ENCODE measurements around the gene PHOSPHO2.
"Not testable (repeated sequence)": the region's sequence is repeated elsewhere in the genome, so short reads cannot be mapped to it uniquely, and the experiment has no call there.

The PHOSPHO2 gene

GRCh38 chr2:169699173-169699572 lies 4.9 kb downstream of the PHOSPHO2 start:
- not testable (repeated sequence) for H3K27me3 Mint-ChIP-seq
- peaks cover 15% of the 10 kb centered on the region for H3K4me1 Mint-ChIP-seq (ENCODE audit: low read depth)

GRCh38 chr2:169702996-169703395 lies 8.7 kb downstream of the PHOSPHO2 start:
- Mint-ChIP-seq H3K36me3 (peaks cover 10% of the 10 kb centered on the region), H3K27ac (no peak overlapping the region), H3K9me3 (ENCODE audit: low read depth) (no peaks in the 10 kb centered on the region), H3K4me1 (ENCODE audit: low read depth) (no peaks in the 10 kb centered on the region), H3K4me3 (no peak overlapping the region), H3K27me3 (no peaks in the 10 kb centered on the region)

More at GRCh38 chr2:169699173-169699572, 4.9 kb downstream of the PHOSPHO2 start:
- H3K27ac Mint-ChIP-seq; H3K4me3 Mint-ChIP-seq; H3K9me3 Mint-ChIP-seq (ENCODE audit: low read depth): not testable (repeated sequence)
- H3K36me3 Mint-ChIP-seq = peaks cover 13% of the 10 kb centered on the region

DNA sequence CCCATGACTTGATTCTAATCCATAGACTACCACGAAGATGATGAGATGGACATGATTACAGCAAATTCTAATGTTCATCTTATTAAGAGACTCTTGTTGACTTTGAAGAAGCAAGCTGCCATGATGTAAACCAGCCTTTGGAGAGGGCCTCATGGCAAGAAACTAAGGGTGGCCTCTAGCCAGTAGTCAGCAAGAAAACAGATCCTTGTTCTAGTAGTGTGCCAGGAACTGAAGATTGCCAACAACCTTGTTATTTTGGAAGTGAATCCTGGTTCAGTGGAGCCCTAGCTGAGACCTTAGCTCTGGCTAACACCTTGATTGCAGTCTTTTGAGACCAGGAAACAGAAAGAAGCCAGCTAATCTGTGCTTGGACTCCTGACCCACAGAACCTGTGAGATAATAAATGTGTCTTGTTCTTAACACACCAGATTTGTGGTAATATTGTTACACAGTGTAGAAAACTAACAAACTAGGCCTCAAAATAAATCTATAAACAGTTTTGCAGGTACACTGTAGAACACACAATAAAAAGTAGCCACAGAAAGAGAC lies 10.0 kb downstream of the PHOSPHO2 start:
- no peak overlapping the region for H3K27ac Mint-ChIP-seq
- H3K4me3 Mint-ChIP-seq = no peak overlapping the region
- no peaks in the 10 kb centered on the region for H3K27me3 Mint-ChIP-seq
- H3K9me3 Mint-ChIP-seq (ENCODE audit: low read depth) = no peaks in the 10 kb centered on the region
- H3K4me1 Mint-ChIP-seq (ENCODE audit: low read depth) = no peaks in the 10 kb centered on the region
- H3K36me3 Mint-ChIP-seq = peaks cover 7% of the 10 kb centered on the region

- no peak overlapping the region for H3K4me3 Mint-ChIP-seq
- no peaks in the 10 kb centered on the region for H3K27me3 Mint-ChIP-seq
- peaks cover 5% of the 10 kb centered on the region for H3K36me3 Mint-ChIP-seq
- no peaks in the 10 kb centered on the region for H3K9me3 Mint-ChIP-seq (ENCODE audit: low read depth)
- H3K27ac Mint-ChIP-seq = no peak overlapping the region
- no peaks in the 10 kb centered on the region for H3K4me1 Mint-ChIP-seq (ENCODE audit: low read depth)
These were observed 11.7 kb downstream of the PHOSPHO2 start for GRCh38 chr2:169705927-169706326.

- Mint-ChIP-seq H3K27ac (no peak overlapping the region), H3K27me3 (no peaks in the 10 kb centered on the region)
These were observed 13.4 kb downstream of the PHOSPHO2 start for GRCh38 chr2:169707626-169708025.

GRCh38 chr2:169709331-169709730 lies 15.1 kb downstream of the PHOSPHO2 start:
- Mint-ChIP-seq H3K4me3 (no peak overlapping the region), H3K27me3 (no peaks in the 10 kb centered on the region), H3K27ac (no peak overlapping the region), H3K4me1 (ENCODE audit: low read depth) (no peaks in the 10 kb centered on the region), H3K36me3 (peaks cover 6% of the 10 kb centered on the region), H3K9me3 (ENCODE audit: low read depth) (no peaks in the 10 kb centered on the region)

More at GRCh38 chr2:169707626-169708025, 13.4 kb downstream of the PHOSPHO2 start:
- H3K4me1 Mint-ChIP-seq (ENCODE audit: low read depth) = no peaks in the 10 kb centered on the region
- H3K4me3 Mint-ChIP-seq = no peak overlapping the region
- peaks cover 6% of the 10 kb centered on the region for H3K36me3 Mint-ChIP-seq
- no peaks in the 10 kb centered on the region for H3K9me3 Mint-ChIP-seq (ENCODE audit: low read depth)

DNA sequence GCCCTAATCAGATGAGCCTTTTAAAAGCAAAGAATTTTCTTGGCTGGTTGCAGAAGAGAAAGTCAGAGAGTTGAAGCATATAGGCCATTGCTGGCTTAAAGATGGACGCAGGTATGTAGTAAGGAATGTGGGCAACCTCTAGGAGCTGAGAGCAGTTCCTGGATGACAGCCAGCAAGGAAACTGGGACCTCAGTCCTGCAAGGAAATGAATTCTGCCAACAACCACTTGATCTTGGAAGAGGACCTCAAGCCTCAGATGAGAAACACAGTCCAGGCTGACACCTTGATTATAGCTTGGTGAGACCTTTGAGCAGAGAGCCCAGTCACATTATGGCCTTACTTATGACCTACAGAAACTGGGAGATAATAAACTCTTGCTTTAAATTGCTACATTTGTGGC lies 15.7 kb downstream of the PHOSPHO2 start:
- H3K4me3 Mint-ChIP-seq = no peak overlapping the region
- H3K4me1 Mint-ChIP-seq (ENCODE audit: low read depth) = no peaks in the 10 kb centered on the region
- H3K27me3 Mint-ChIP-seq = no peaks in the 10 kb centered on the region
- no peaks in the 10 kb centered on the region for H3K9me3 Mint-ChIP-seq (ENCODE audit: low read depth)
- H3K27ac Mint-ChIP-seq = no peak overlapping the region
- peaks cover 6% of the 10 kb centered on the region for H3K36me3 Mint-ChIP-seq

DNA sequence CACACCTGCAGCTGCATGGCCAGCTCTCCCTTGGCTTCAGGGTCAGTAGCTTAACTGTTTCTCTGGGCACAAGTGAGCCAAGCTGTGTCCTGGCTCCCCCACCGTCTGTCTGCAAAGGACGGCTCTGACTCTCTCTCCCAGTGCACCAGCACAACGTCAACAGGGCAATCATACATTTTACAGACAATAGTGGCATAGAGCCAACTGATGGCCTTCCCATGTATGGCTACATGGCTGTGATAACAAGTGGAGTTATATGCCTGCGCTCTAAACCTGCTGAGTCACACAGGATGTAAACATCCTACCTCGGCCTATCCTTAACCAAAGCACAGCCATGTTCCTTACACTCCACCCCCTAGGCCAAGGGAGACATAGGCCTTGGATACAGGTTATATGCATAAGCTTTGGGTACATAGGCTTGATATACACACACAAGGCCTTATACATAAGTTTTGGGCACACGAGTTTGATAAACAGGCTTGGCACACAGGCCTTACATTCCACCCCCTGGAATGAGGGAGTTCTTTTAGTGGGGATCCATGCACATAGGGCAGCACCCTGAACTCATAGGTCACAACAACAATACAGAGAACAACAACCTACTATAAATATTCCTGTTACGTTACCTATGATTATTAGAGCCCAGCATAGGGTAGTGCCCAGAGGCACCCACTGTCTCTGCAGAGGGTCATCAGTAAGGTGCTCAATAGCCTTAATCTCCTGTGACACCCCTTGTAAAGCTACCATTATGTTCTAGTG lies 17.7 kb downstream of the PHOSPHO2 start:
- Mint-ChIP-seq H3K4me3 (no peak overlapping the region), H3K27ac (no peak overlapping the region), H3K4me1 (ENCODE audit: low read depth) (no peaks in the 10 kb centered on the region), H3K27me3 (no peaks in the 10 kb centered on the region), H3K36me3 (peaks cover 6% of the 10 kb centered on the region), H3K9me3 (ENCODE audit: low read depth) (no peaks in the 10 kb centered on the region)

DNA sequence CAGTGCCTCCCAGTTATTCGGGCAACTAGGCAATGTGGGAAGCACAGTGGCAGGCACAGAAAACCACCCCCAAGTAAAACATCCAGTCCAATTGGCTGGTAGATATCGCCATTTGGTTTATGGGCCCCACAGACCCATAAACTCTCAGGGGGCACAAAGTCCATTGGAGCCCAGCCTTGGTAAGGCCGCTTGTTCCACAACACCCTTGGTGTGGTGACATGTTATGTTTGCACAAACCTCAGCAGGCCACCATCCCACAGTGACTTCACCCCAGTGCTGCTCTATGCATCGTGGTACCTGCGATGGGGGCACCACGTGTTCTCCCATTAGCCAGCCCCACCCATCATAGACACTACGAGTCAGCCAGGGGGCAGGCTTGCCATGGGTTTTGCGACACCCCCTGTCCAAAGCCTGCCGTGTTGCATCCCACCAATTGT lies 18.5 kb downstream of the PHOSPHO2 start:
- Mint-ChIP-seq H3K4me1 (ENCODE audit: low read depth) (no peaks in the 10 kb centered on the region), H3K9me3 (ENCODE audit: low read depth) (no peaks in the 10 kb centered on the region), H3K4me3 (no peak overlapping the region), H3K27ac (no peak overlapping the region), H3K27me3 (no peaks in the 10 kb centered on the region), H3K36me3 (peaks cover 6% of the 10 kb centered on the region)

DNA sequence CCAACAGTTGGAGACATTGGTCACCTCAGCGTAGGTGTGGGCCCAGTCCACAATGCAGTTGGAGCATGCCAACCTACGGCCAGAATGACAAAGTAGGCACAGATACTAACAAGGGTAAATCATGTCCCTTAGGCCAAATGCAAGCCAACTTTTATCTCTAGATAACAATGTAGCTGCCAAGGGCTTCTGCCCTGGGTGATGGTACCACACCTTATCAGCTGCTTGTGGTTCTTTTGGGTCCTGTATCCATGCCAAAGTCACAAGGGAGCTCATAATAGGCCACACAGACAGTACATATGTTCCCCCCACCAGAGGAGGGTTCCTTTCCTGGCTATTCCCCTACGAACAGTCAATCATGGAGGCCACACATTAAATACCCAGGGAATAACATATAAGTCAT lies 19.1 kb downstream of the PHOSPHO2 start:
- Mint-ChIP-seq H3K4me3 (no peak overlapping the region), H3K36me3 (peaks cover 6% of the 10 kb centered on the region), H3K4me1 (ENCODE audit: low read depth) (no peaks in the 10 kb centered on the region), H3K27ac (no peak overlapping the region), H3K9me3 (ENCODE audit: low read depth) (no peaks in the 10 kb centered on the region), H3K27me3 (no peaks in the 10 kb centered on the region)

- Mint-ChIP-seq H3K4me3 (no peak overlapping the region), H3K27me3 (no peaks in the 10 kb centered on the region), H3K36me3 (peaks cover 6% of the 10 kb centered on the region), H3K27ac (no peak overlapping the region), H3K9me3 (ENCODE audit: low read depth) (no peaks in the 10 kb centered on the region), H3K4me1 (ENCODE audit: low read depth) (no peaks in the 10 kb centered on the region)
These were observed 20.4 kb downstream of the PHOSPHO2 start for GRCh38 chr2:169714699-169715098.

GRCh38 chr2:169715379-169716237 lies 21.3 kb downstream of the PHOSPHO2 start:
- no peaks in the 10 kb centered on the region for H3K27me3 Mint-ChIP-seq
- H3K4me1 Mint-ChIP-seq (ENCODE audit: low read depth) = no peaks in the 10 kb centered on the region
- H3K36me3 Mint-ChIP-seq = peaks cover 4% of the 10 kb centered on the region
- no peaks in the 10 kb centered on the region for H3K9me3 Mint-ChIP-seq (ENCODE audit: low read depth)
- no peak overlapping the region for H3K4me3 Mint-ChIP-seq
- H3K27ac Mint-ChIP-seq = no peak overlapping the region

GRCh38 chr2:169716238-169716886 lies 22.1 kb downstream of the PHOSPHO2 start:
- Mint-ChIP-seq H3K9me3 (ENCODE audit: low read depth) (no peaks in the 10 kb centered on the region), H3K36me3 (peaks cover 4% of the 10 kb centered on the region), H3K4me3 (no peak overlapping the region), H3K27me3 (no peaks in the 10 kb centered on the region), H3K4me1 (ENCODE audit: low read depth) (no peaks in the 10 kb centered on the region), H3K27ac (no peak overlapping the region)

GRCh38 chr2:169716938-169717690 lies 22.8 kb downstream of the PHOSPHO2 start:
- Mint-ChIP-seq H3K27ac (no peak overlapping the region), H3K36me3 (no peaks in the 10 kb centered on the region), H3K27me3 (no peaks in the 10 kb centered on the region), H3K4me1 (ENCODE audit: low read depth) (no peaks in the 10 kb centered on the region), H3K9me3 (ENCODE audit: low read depth) (no peaks in the 10 kb centered on the region), H3K4me3 (no peak overlapping the region)
